Measurements from ENCODE around the gene TDRD5.
A peak's percentile ranks its signal among the peaks of the same experiment; 100 is the strongest.

Gene TDRD5

DNA sequence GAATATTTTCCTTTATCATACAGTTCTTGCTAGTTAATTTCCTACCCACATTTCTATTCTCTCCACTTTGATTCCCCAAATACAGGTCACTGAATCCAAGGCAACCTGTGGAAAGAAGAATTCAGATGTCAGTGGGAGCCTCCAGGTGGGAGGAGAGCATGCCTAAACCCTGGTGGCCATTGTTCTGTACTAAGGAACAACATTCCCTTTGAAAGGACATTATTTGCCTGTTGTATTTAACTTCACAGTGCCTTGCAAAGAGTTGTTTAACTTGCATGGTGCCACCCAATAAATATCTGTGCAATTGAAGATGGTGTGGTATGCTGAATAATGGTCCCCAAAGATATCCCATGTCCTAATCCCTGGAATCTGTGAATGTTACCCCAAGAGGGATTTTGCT, 37.2 kb upstream of the TDRD5 start:
- DNase-seq (ENCODE audit: low read depth), result no peak
- no peak overlapping the region for H3K4me3 ChIP-seq (ENCODE audit: control insufficient read depth, low read depth, low read length)
- TF ChIP-seq, protein P1, sequence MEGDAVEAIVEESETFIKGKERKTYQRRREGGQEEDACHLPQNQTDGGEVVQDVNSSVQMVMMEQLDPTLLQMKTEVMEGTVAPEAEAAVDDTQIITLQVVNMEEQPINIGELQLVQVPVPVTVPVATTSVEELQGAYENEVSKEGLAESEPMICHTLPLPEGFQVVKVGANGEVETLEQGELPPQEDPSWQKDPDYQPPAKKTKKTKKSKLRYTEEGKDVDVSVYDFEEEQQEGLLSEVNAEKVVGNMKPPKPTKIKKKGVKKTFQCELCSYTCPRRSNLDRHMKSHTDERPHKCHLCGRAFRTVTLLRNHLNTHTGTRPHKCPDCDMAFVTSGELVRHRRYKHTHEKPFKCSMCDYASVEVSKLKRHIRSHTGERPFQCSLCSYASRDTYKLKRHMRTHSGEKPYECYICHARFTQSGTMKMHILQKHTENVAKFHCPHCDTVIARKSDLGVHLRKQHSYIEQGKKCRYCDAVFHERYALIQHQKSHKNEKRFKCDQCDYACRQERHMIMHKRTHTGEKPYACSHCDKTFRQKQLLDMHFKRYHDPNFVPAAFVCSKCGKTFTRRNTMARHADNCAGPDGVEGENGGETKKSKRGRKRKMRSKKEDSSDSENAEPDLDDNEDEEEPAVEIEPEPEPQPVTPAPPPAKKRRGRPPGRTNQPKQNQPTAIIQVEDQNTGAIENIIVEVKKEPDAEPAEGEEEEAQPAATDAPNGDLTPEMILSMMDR (IDR thresholded peaks at IDR 0.05; ENCODE audit: control insufficient read depth, insufficient read depth, low read depth, low read length, missing control alignments), result no peak

DNA sequence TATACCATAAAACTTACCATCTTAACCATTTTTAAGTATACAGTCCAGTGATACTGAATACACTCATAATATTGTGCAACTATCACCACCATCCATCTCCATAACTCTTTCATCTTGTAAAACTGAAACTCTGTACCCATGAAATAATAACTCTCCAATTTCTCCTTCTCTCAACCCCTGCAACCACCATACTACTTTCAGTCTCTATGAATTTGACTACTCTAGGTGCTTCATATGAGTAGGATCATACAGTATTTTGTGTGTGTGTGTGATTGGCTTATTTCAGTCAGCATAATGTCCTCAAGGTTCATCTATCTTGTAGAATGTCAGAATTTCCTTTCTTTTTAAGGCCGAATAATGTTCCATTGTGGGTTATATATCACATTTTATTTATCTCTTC, 33.6 kb upstream of the TDRD5 start:
- DNase-seq (ENCODE audit: low read depth), result no peak
- H3K4me3 ChIP-seq (ENCODE audit: control insufficient read depth, low read depth, low read length), result no peak overlapping the region
- TF ChIP-seq, protein P1 (IDR thresholded peaks at IDR 0.05; ENCODE audit: control insufficient read depth, insufficient read depth, low read depth, low read length, missing control alignments), result no peak

DNA sequence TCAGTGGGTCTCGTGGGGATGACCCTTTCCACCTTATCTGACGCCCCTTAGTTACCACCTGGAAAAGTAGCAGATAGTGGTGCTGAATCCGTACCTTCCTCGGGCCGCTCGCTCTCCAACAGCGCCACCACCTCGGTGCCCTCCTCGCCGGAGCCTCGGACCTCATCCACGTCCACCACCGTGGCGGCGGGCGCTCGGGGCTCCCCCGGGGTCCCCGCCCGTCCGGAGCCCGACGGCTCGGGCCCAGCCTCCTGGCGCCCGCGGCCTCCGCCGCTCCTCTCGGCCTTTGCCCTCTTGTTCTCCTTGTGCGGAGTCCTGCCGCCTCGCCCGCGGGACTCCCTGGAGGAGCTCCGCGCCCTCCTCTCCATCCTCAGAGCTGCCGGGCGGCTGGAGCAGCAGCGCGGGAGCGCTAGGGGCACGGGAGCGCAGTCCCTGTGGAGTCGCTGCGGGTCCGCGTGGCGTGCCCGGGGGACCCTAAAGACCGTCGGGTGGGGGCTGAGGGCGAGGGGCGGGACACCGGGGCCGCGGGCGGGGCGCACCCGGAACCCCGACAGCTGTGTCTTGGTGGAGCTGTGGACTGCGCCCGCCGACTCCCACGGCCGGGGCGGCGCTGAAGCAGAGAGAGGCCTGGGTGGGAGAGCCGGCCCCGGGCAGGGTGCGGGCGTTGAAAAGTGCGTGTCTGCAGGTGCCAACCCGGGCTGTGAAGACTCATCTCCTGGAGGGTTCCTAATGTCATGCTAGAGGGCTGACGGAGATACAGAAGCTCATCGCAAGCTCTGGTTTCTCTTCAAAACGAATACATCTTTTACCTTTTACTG, 15.9 kb upstream of the TDRD5 start, which contains the start of gene NPHS2:
TSS of gene NPHS2 (minus strand) at position 452 of the 818 bp plus-strand sequence. CDS start at position 368, 84 bp downstream.
- TF ChIP-seq, protein P1 (IDR thresholded peaks at IDR 0.05; ENCODE audit: control insufficient read depth, insufficient read depth, low read depth, low read length, missing control alignments), result no peak
- no peak within 1 kb of the TSS for H3K4me3 ChIP-seq (ENCODE audit: control insufficient read depth, low read depth, low read length)
- DNase-seq (ENCODE audit: low read depth), result no peak

DNA sequence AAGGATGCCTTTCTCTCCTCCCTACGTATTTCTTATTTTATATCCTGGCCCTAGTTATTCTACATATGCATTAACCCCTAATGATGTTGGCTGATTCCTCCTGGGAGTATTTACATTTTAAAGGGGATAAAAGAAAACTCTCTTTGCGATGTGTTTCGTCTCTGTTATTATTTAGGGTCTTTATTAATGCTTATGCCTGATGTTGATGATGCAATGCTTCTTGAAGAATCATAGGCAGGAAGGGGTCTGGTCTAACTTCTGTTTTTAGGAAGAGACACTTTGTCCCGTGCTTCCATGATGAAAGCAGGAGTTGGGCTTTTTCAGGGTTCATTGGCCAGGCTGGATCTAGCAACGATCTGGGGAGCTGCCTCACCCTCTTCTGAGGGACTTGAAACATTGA, 15.1 kb upstream of the TDRD5 start:
- H3K4me3 ChIP-seq (ENCODE audit: control insufficient read depth, low read depth, low read length), result no peak overlapping the region
- DNase-seq (ENCODE audit: low read depth), result no peak
- TF ChIP-seq, protein P1 (IDR thresholded peaks at IDR 0.05; ENCODE audit: control insufficient read depth, insufficient read depth, low read depth, low read length, missing control alignments), result no peak

DNA sequence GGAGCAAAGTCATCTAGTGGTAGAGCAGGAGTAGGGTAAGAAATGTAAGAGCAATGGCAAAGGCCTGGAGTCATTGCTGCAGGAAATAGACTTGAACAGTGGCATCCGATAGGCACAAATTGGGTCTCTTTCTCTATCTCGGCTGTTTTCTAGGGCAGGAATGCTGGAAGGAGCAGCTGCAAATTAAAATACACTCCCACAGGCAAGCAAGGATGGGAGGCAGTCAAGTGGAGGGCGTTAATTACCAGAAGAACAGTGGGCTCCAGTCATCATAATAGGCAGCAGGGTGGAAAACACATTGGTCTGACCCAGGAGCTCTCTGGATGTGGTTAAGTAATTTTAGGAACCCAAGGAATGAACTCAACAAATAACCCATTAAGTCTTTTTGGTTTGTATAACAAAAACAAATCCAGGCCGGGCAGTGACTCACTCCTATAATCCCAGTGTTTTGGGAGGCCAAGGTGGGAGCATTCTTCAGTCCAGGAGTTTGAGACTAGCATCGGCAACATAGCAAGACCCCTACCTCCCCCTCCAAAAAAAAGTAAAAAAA, 7.8 kb upstream of the TDRD5 start:
- no peak for DNase-seq (ENCODE audit: low read depth)
- no peak overlapping the region for H3K4me3 ChIP-seq (ENCODE audit: control insufficient read depth, low read depth, low read length)
- TF ChIP-seq, protein P1 (IDR thresholded peaks at IDR 0.05; ENCODE audit: control insufficient read depth, insufficient read depth, low read depth, low read length, missing control alignments), result no peak

DNA sequence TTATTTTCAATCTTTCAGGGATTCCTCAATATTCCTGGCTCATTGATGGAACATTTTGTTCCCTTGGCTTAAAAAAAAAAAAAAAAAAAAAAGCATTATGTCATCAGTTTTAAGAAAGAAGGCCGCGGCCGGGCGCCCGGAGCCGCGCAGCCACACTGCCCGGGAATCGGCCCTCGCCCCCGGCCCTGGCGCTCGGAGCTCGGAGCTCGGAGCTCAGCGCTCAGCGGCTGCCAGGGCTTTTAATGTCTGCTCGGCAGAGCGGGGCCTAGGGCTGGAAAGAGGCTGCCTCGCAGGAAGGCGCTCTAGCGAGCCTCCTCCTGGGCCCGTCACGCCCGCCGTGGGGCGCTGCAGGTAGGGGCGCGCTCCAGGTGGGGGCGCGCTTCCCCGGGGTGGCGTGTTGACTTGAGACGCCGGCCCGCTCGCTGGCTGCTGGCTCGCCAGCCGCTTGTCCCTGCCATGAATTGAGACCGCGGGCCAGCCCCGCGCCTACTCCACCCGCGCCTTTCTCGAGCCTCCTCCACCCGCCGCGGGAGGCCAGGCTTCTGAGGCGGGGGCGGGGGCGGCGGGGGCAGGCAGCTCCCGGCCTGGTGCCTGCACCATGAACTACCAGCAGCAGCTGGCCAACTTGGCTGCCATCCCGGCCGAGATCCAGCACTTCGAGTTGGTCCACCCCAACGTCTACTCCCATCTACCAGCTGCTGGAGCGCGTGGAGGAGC, 5.4 kb upstream of the TDRD5 start:
- no peak for DNase-seq (ENCODE audit: low read depth)
- H3K4me3 ChIP-seq (ENCODE audit: control insufficient read depth, low read depth, low read length), result peak overlapping the region; percentile 18
- TF ChIP-seq, protein P1 (IDR thresholded peaks at IDR 0.05; ENCODE audit: control insufficient read depth, insufficient read depth, low read depth, low read length, missing control alignments), result peak; percentile 8
